HG03432 (cell line): ENCODE results near the gene TAS2R19.

Experiments
- ATAC-seq: cut with Tn5 transposase; IDR thresholded peaks from one replicate; pipeline ENCODE4 v1.9.1; 2021; ENCODE audit warnings: mild to moderate bottlenecking, moderate library complexity; ENCODE audit not compliant: unreplicated experiment

Gene TAS2R19

GRCh38 chr12:10994307-10994706 is 28.1 kb downstream of the TAS2R19 start:
- no peak for ATAC-seq

GRCh38 chr12:10989107-10989506 is 33.3 kb downstream of the TAS2R19 start:
- no peak for ATAC-seq

GRCh38 chr12:10986812-10987211 is 35.6 kb downstream of the TAS2R19 start, which contains the start of gene TAS2R50:
Gene TAS2R50 (minus strand): TSS chr12:10986912. CDS start chr12:10986860, 52 bp downstream.
- no peak for ATAC-seq

- no peak for ATAC-seq
Measured at GRCh38 chr12:10982244-10982643, 40.2 kb downstream of the TAS2R19 start.

- no peak for ATAC-seq
Measured at GRCh38 chr12:10974965-10975364, 47.5 kb downstream of the TAS2R19 start.
